Fibroblast of lung (primary cell): Measurements from ENCODE around the gene GGACT.

Experiments
- EZH2 ChIP-seq: IDR thresholded peaks from 2 replicates; pipeline ENCODE4 v1.5.1; 2012; ENCODE audit warnings: low read length, control low read depth, mild to moderate bottlenecking; ENCODE audit errors: missing control alignments
- TF ChIP-seq, protein P1 (sequence below), 2 donors: IDR thresholded peaks in 1 of 2; conservative IDR thresholded peaks in 1 of 2; 1 replicate in 1 of 2; 2 replicates in 1 of 2; pipeline ENCODE4 v1.5.1; 2011 to 2012; ENCODE audit warnings: low read length in 2 of 2, control low read depth in 1 of 2, inconsistent platforms in 1 of 2, low read depth in 1 of 2, mild to moderate bottlenecking in 1 of 2

DNA sequence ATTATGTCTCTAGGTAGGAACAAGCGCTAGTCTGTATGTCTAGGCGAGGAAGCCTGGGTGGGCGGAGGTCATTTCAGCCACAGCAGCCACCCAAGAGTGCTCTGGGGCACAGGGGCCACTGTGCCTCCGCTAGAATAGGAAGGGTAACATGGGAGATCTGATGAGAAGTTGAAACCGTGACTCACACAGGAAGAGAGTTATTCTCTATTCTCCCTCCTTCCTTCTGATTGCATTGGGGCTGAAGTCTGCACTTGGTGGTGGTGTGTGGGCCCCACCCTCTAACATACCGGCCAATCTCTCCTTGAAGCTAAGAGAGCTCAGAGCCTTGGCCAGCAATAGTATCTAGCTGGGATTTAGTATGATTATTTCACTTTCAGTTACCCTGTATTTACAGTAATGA, 20.3 kb upstream of the GGACT start:
- TF ChIP-seq, protein P1, sequence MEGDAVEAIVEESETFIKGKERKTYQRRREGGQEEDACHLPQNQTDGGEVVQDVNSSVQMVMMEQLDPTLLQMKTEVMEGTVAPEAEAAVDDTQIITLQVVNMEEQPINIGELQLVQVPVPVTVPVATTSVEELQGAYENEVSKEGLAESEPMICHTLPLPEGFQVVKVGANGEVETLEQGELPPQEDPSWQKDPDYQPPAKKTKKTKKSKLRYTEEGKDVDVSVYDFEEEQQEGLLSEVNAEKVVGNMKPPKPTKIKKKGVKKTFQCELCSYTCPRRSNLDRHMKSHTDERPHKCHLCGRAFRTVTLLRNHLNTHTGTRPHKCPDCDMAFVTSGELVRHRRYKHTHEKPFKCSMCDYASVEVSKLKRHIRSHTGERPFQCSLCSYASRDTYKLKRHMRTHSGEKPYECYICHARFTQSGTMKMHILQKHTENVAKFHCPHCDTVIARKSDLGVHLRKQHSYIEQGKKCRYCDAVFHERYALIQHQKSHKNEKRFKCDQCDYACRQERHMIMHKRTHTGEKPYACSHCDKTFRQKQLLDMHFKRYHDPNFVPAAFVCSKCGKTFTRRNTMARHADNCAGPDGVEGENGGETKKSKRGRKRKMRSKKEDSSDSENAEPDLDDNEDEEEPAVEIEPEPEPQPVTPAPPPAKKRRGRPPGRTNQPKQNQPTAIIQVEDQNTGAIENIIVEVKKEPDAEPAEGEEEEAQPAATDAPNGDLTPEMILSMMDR (conservative IDR thresholded peaks at IDR 0.05 in 1 of 2, IDR thresholded peaks at IDR 0.05 in 1 of 2; ENCODE audit: low read depth in 1 of 2, low read length in 2 of 2) = no peak
- no peak for TF ChIP-seq EZH2
